GM12872 (cell line): ENCODE data around the gene CST4.
A peak's percentile ranks its signal among the peaks of the same experiment; 100 is the strongest.
"Not testable (repeated sequence)": the region's sequence is repeated elsewhere in the genome, so short reads cannot be mapped to it uniquely, and the experiment has no call there.

ENCODE experiments used
- TF ChIP-seq, protein P1 (sequence below): IDR thresholded peaks from 3 replicates; pipeline ENCODE4 v1.5.1; 2011; ENCODE audit warnings: low read depth, mild to moderate bottlenecking, low read length, moderate library complexity; ENCODE audit not compliant: insufficient read depth

The CST4 gene, protein sequence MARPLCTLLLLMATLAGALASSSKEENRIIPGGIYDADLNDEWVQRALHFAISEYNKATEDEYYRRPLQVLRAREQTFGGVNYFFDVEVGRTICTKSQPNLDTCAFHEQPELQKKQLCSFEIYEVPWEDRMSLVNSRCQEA

DNA sequence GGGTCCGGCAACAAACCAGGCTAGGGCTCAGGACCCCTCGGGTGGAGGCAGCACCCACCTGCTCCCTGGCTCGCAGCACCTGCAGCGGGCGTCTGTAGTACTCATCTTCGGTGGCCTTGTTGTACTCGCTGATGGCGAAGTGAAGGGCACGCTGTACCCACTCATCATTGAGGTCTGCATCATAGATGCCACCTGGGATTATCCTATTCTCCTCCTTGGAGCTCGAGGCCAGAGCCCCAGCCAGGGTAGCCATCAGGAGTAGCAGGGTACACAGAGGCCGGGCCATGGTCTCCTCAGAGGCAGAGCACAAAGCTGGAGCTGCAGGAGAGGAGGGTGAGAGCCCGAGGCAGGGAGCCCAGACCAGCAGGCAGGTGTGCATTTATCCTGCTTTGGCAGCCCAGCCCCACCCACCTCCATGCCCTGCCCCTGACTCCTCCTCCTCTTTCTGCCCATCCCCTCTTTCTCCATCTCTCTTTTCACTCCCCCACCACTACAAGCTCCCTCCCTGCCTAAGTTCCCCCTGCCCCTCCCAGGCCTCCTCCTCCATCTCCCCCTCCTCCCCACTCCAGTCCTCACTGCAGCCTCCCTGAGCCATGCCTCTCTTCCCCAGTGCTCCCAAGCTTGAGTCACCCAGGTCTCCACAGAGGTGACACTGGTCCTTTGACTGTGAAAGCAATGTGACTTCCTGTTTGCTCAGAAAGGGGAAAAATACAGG, at the start of gene CST4:
Gene CST4, minus strand, starts transcription at position 355 of the 715 bp plus-strand sequence. Its CDS starts 69 bp downstream, at position 286.
- TF ChIP-seq, protein P1, sequence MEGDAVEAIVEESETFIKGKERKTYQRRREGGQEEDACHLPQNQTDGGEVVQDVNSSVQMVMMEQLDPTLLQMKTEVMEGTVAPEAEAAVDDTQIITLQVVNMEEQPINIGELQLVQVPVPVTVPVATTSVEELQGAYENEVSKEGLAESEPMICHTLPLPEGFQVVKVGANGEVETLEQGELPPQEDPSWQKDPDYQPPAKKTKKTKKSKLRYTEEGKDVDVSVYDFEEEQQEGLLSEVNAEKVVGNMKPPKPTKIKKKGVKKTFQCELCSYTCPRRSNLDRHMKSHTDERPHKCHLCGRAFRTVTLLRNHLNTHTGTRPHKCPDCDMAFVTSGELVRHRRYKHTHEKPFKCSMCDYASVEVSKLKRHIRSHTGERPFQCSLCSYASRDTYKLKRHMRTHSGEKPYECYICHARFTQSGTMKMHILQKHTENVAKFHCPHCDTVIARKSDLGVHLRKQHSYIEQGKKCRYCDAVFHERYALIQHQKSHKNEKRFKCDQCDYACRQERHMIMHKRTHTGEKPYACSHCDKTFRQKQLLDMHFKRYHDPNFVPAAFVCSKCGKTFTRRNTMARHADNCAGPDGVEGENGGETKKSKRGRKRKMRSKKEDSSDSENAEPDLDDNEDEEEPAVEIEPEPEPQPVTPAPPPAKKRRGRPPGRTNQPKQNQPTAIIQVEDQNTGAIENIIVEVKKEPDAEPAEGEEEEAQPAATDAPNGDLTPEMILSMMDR = not testable (repeated sequence)

DNA sequence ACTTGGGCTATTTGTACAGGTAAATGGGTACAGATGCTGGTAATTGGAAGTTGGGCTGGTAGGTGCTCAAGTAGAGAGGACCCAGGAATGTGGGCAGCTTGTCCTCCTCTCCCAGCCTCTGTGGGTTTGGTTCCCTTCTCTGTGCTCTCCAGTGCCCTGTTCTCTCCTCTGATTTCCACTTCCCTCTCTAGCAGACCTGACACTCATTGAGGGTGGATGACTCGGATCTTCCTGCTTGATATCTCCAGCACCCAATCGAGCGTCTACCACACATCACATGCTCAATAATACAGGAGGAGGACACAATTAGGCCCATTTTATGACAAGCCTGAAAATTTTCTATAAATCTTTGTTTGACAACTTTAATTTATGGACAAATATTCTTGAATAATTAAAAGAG, 38.2 kb upstream of the CST4 start:
- TF ChIP-seq, protein P1 = no peak

DNA sequence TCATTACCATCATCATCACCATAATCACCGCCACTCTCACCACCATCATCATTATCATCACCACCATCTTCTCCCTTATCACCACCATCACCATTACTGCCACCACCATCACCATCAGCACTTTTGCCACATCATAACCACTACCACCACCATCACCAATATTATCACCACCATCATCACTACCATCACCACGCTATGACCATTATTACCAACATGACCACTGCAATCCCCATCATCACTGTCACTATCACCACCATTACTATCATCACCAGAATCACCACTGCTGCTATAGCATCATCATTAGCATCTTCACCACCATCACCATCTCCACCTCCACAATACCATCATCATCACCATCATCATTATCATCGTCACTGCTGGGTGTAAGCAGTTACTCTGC, 36.3 kb upstream of the CST4 start:
- TF ChIP-seq, protein P1 = no peak

DNA sequence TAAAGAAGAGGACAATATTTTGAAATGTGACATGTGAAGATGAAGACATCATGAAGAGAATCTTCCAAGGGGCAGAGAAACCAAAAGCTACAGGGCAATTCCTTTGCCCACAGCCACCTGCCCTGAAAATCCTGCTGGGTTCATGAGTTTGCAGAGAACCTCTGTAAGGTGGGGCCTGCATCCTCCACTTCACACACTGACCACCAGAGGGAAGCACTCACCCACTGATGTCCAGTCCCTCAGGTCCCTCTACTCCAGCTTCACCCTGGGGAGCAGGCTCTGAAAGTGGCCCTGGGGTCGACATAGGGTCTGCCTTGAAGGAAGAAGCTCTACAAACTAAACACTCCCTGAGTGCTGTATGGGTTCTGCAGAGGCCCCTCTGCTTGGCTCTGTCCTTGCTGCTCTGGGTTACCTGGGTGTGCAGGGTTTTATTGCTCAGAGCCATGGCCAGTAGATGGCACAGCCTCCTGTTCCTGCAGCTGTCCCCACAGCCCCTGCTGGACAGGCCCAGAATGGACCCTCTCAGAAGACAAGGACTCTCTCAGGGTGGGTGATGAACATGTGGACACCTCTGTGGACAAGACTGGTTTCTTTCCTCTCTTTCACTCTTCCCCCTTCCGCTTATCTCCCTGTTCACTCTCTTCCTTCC, 34.9 kb upstream of the CST4 start:
- TF ChIP-seq, protein P1 = peak; percentile 67

DNA sequence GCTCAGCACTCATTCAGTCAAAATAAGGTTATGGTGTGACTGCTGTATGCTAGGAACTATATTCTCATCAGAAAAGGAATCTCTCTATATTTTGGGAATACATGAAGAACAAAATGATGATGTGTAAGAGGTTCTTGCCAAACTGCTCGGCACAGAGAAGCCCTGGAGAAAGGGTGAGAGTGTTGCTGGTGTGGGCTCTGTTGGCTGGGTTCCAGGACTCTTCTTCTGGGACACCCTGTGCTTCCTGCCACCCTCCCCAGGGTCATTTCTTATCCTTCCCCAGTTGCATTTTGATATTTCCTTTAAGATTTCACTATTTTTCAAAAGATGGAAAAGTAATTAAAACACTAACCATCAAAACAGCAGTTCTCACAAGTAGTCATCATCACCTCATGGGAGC, 33.1 kb upstream of the CST4 start:
- TF ChIP-seq, protein P1 = no peak

DNA sequence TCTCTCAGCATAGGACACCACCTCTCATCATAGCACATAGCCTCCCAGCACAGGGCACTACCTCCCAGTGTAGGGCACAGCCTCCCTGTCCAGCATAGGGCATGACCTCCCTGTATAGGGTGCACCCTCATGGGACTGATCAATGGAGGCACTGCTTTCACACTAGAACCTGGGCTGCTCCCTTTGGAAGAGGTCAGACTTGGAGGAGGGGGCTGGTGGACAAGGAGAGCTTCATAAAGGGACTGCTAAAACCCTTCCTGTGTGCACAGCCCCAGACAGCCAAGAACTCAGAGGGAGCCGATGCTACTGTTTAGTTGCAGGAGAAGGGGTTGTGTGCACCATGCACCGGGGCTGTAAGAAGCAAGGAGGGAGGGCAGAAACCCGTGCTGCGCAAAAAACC, 21.9 kb upstream of the CST4 start:
- TF ChIP-seq, protein P1 = no peak

DNA sequence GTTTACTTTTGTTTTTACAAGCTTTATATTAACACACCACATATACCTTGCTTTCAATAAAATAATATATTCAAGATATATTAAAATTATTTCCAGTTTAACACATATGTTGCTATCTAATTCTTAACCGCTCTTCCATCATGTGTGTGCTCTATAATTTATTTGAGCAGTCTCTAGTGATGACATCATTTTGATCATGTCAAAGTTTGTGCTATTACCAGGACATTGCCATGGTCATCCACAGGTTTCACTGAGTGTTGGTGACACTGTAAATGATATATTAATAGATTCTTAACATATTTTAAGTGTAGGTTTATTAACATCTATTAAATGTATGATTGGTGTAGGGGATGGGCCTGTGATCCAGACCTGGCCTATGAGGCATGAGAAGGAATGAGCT, 17.1 kb upstream of the CST4 start:
- TF ChIP-seq, protein P1 = no peak
